ENCODE data around the gene LMNTD2.

GRCh38 chr11:592918-593317 lies 32.4 kb upstream of the LMNTD2 start:
- TF ChIP-seq CEBPB (IDR thresholded peaks at IDR 0.05) (no peak), TCF12 (IDR thresholded peaks at IDR 0.05; ENCODE audit: low read depth) (no peak), REST (IDR thresholded peaks at IDR 0.05; ENCODE audit: low read depth) (no peak), ZBTB7A (IDR thresholded peaks at IDR 0.05; ENCODE audit: low read depth) (no peak), RAD21 (IDR thresholded peaks at IDR 0.05; ENCODE audit: low read depth) (no peak), MAX (IDR thresholded peaks at IDR 0.05) (no peak), EGR1 (IDR thresholded peaks at IDR 0.05) (no peak)
